HS-27A (cell line): Measurements from ENCODE around the gene PACS2.
"Not testable (repeated sequence)": the region's sequence is repeated elsewhere in the genome, so short reads cannot be mapped to it uniquely, and the experiment has no call there.

ENCODE experiments used
- DNase-seq: peaks from one replicate; pipeline ENCODE4 v3.0.0-alpha.2; 2012; ENCODE audit warnings: low read depth, missing footprints

Gene PACS2

GRCh38 chr14:105351410-105351809 is 36.9 kb downstream of the PACS2 start:
- no peak for DNase-seq

DNA sequence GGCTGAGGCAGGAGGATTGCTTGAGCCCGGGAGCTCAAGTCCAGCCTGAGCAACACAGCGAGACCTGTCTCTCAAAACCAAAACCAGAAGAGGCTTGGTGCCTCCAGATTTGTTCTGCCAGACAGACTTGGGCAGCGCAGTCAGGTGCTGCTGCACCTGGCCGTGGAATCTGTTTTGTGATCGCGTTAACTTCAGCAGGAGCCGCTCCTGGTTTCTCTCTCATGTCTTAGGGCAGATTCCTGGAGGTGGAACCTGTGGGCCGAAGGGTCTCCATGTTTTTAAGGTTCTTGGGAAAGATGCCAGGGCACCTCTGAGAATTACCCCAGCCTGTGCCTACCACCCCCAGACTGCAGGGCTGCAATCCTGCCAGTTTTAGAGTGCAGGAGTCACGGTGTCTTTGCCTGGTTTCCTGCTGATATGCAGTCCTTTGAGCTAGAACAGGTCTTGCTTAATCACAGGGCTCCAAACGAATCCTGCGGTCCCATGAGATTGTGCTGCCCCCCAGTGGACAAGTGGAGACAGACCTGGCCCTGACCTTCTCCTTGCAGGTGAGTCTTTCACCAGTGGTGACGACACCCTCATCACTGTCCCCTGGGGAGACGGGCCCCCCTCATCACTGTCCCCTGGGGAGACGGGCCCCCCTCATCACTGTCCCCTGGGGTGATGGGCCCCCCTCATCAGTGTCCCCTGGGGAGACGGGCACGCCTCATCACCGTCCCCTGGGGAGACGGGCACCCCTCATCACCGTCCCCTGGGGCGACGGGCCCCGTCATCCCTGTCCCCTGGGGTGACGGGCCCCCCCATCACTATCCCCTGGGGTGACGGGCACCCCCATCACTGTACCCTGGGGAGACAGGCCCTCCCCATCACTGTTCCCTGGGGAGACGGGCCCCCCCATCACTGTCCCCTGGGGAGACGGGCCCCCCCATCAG is 37.6 kb downstream of the PACS2 start:
- DNase-seq, result peak; percentile 56

- no peak for DNase-seq
These were observed 38.6 kb downstream of the PACS2 start for GRCh38 chr14:105353136-105353535.

- DNase-seq, result no peak
These were observed 40.0 kb downstream of the PACS2 start for GRCh38 chr14:105354541-105354940.

DNA sequence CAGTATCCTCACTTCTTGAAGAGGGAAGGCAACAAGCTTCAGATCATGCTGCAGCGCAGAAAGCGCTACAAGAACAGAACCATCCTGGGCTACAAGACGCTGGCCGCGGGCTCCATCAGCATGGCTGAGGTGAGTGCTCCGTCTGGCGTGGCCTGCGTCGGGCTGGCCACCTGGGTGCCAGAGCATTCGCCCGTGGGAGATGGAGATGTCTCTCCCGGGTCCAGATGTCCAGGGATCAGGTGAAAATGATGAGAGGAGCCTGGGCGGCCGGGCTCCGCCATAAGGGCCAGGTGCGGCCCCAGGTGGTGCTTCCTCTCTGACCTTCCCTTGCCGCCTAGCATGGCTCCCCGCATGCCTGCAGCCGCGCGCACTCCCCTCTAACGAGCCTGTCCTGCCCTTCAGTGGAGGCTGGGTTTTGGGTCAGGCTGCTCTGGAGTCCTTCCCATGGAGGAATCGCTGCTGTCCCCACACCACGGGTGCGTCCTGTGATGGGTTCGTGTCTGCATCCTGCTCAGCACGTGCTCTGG is 40.6 kb downstream of the PACS2 start:
- DNase-seq, result no peak

GRCh38 chr14:105355850-105356604 is 41.5 kb downstream of the PACS2 start:
- no peak for DNase-seq

- no peak for DNase-seq
These were observed 42.4 kb downstream of the PACS2 start for GRCh38 chr14:105356927-105357326.

- no peak for DNase-seq
These were observed 43.1 kb downstream of the PACS2 start for GRCh38 chr14:105357626-105358025.

DNA sequence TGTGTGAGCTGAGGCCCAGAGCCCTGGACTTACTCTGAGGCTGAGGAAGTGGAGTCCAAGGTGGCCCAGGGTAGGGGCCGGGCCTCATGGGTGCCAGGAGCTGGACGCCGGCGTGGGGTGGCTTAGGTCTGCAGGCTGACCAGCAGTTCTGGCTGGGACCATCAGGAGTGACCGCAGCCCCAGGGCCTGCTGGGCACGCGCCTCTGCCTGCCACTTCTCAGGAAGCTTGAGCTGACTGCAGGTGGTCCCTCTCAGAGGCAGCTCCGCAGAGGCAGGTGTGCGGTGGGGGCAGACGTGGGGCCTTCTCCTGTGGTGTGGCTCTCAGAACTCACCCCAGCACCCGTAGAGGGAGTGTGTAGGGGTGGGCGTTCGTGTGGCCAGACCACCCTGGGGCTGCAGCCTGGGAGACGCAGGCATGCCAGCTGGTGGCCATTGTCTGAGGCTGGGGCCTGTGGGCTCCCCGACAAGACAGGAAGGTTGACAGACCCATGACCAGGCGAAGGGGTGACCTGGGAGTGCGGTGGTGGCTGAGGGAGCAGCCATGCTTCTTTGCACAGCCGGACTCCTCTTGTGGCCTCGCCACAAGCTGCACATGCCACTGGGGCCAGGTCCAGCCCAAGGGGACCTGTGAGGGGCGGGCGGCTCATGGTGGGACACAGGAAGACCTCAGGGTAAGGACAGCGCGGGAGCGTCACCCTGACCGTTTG is 43.7 kb downstream of the PACS2 start:
- no peak for DNase-seq

DNA sequence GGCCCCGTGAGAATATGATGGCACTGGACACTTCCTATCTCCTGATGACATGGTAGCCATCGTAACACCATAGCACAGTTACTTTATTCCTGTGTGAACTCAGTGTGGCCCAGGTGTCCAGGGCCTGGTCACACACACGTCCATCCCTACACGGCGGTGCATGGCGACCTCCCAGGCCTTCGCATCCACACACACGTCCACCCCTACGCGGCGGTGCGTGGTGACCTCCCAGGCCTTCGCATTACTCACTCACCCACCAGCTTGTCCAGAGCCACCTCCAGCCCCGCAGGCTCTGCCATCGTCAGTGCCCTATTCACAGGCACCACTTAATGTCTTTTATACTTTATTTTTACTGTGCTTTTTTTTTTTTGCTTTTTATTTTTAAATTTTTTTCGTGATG is 44.4 kb downstream of the PACS2 start:
- no peak for DNase-seq

DNA sequence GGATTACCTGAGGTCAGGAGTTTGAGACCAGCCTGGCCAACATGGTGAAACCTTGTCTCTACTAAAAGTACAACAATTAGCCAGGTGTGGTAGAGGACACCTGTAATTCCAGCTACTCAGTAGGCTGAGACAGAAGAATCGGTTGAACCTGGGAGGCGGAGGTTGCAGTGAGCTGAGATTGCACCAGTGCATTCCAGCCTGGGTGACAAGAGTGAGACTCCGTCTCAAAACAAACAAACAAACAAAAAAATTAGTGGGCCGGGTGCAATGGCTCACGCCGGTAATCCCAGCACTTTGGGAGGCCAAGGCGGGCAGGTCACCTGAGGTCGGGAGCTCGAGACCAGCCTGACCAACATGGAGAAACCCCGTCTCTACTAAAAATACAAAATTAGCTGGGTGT is 46.9 kb downstream of the PACS2 start:
- DNase-seq, result not testable (repeated sequence)

- no peak for DNase-seq
These were observed 49.5 kb downstream of the PACS2 start for GRCh38 chr14:105363847-105364708.

- DNase-seq, result no peak
These were observed 50.6 kb downstream of the PACS2 start for GRCh38 chr14:105365101-105365500.

DNA sequence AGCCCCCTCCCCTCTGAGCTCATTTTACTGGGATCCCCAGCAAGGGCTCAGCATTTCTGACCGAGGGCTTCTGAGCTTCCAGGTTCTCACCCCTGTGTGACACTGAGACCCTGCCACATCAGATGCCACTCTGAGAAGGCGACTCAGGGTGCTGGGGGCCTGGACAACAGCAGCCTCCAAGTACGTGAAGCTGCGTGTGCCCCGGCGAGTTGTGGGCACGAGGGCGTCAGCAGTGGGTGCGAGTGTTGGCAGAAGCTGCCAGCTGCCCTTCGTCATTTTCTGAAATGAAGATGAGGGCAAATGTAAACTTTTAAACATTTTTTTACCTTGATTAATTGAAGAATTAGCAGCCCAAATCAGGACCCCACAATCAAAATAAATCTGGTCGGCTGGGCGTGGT is 51.1 kb downstream of the PACS2 start:
- DNase-seq, result no peak

GRCh38 chr14:105366386-105367074 is 52.0 kb downstream of the PACS2 start:
- DNase-seq, result no peak

- no peak for DNase-seq
These were observed 52.8 kb downstream of the PACS2 start for GRCh38 chr14:105367116-105368031.

GRCh38 chr14:105368032-105368417 is 53.5 kb downstream of the PACS2 start:
- DNase-seq, result no peak

DNA sequence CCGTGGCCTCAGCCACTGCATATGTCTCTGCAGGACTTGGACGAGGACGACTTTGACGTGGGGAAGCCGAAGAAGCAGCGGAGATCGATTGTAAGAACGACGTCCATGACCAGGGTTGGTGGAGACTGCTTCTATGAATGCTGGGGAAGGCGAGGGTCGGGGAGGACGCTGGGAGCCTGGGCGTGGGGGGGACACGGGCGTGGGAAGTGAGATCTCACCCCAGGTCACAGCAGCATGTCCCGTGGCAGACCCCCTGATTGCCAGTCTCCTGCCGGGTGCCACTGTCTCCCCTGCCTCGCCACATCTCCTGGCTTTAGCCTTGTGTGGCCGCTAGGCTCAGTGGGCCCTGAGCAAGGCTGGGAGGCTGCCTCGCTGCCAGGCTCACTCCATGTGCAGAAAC is 53.9 kb downstream of the PACS2 start:
- no peak for DNase-seq

DNA sequence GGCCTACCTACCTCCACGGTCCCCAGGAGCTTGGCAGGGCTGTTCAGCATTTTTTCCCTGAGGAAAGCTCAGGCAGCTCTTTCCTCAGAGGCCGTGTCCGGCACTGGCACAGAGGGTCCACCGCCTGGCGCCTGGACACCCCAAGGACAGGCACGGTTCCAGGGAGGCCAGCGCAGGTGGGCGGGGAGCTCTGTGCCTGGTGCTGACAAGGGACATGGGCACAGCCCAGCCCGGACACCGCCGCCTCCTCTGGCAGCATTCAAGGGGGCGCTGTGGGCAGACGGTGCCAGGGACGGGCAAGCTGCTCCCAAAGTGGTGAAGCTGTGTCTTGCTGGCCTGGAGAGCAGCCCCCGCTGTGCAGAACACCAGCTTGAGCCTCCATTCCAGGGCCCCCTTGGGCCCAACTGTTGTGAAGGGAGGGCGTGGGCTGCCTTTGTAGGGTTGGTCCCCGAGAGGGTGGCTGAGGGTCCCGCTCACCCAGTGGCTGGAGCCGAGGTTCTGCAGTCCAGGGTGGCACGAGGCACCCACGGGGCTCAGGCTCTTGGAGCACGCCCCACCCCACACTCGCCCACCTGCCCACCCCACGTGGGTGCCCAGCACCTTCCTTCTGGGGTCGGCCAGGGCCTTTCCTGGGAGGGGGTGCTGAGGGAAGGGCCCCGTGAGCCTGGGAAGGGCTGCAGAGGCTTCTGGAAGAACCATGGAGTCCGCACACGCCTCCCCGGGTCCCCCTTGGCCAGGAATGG is 54.5 kb downstream of the PACS2 start:
- no peak for DNase-seq
